ENCODE measurements around the gene OR4Q2.

DNA sequence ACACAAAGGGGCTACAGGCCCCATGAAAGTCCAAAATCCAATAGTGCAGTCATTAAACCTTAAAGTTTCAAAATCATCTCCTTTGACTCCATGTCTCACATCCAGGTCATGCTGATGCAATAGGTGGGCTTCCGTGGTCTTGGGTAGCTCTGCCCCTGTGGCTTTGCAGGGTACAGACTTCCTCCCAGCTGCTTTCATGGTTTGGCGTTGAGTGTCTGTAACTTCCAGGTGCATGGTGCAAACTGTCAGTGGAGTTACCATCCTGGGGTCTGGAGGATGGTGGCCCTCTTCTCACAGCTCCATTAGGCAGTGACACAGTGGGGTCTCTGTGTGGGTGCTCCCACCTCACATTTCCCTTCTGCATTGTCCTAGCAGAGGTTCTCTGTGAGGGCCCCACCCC is 8.5 kb upstream of the OR4Q2 start:
- TF ChIP-seq, protein P1, sequence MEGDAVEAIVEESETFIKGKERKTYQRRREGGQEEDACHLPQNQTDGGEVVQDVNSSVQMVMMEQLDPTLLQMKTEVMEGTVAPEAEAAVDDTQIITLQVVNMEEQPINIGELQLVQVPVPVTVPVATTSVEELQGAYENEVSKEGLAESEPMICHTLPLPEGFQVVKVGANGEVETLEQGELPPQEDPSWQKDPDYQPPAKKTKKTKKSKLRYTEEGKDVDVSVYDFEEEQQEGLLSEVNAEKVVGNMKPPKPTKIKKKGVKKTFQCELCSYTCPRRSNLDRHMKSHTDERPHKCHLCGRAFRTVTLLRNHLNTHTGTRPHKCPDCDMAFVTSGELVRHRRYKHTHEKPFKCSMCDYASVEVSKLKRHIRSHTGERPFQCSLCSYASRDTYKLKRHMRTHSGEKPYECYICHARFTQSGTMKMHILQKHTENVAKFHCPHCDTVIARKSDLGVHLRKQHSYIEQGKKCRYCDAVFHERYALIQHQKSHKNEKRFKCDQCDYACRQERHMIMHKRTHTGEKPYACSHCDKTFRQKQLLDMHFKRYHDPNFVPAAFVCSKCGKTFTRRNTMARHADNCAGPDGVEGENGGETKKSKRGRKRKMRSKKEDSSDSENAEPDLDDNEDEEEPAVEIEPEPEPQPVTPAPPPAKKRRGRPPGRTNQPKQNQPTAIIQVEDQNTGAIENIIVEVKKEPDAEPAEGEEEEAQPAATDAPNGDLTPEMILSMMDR (conservative IDR thresholded peaks at IDR 0.05 in 1 of 2, IDR thresholded peaks at IDR 0.05 in 1 of 2; ENCODE audit: extremely low read depth in 1 of 2, insufficient read depth in 1 of 2, low read depth in 1 of 2, low read length in 2 of 2), result no peak
- no peak for TF ChIP-seq EZH2 (IDR thresholded peaks at IDR 0.05; ENCODE audit: borderline replicate concordance, low read length)
